ENCODE data around the gene PRLH. TPM values are rescaled to one million over a fixed set of nuclear protein-coding genes. Genes with fewer than 3 reads are reported as not detected.

PRLH gene
- total and polyA plus RNA-seq, 2 of the 13 experiments (the other 11 are each of a cell fraction or from before 2014, with no cell fraction given): not detected

- TF ChIP-seq ZNF772 (CRISPR knock-in tag; IDR thresholded peaks at IDR 0.05): peak; percentile 98
- peak; percentile 98 for TF ChIP-seq TBX2 (CRISPR knock-in tag; IDR thresholded peaks at IDR 0.05; ENCODE audit: borderline replicate concordance)
- peak; percentile 58 for TF ChIP-seq CEBPG (CRISPR knock-in tag; IDR thresholded peaks at IDR 0.05)
- TF ChIP-seq YEATS2 (CRISPR knock-in tag; IDR thresholded peaks at IDR 0.05; ENCODE audit: borderline replicate concordance): 0 out of 2 replicates have a peak, but pooled peaks have one; percentile 22
- TF ChIP-seq ZNF275 (CRISPR knock-in tag; IDR thresholded peaks at IDR 0.05; ENCODE audit: borderline replicate concordance): peak; percentile 94; the same call in 1 of the 2 replicates
- peak; percentile 96 for TF ChIP-seq ZEB1 (IDR thresholded peaks at IDR 0.05; ENCODE audit: insufficient replicate concordance, low read depth)
- peak; percentile 97 for TF ChIP-seq BCL6 (CRISPR knock-in tag; IDR thresholded peaks at IDR 0.05)
- peak; percentile 72; the same call in 1 of the 2 replicates for TF ChIP-seq SNAI1 (CRISPR knock-in tag; IDR thresholded peaks at IDR 0.05; ENCODE audit: borderline replicate concordance)
- TF ChIP-seq ARNTL (CRISPR knock-in tag; IDR thresholded peaks at IDR 0.05): peak; percentile 95
- peak; percentile 98 for TF ChIP-seq HNF4G (IDR thresholded peaks at IDR 0.05; ENCODE audit: borderline replicate concordance, low read depth, low read length)
- peak; percentile 99 for TF ChIP-seq HNF4G (CRISPR knock-in tag; IDR thresholded peaks at IDR 0.05; ENCODE audit: borderline replicate concordance, low read depth)
- TF ChIP-seq XRCC5 (optimal IDR thresholded peaks at IDR 0.05; ENCODE audit: low read length): peak; percentile 82
- peak; percentile 91 for TF ChIP-seq ISL2 (CRISPR knock-in tag; IDR thresholded peaks at IDR 0.05)
- peak; percentile 89 for TF ChIP-seq ELF1 (CRISPR knock-in tag; IDR thresholded peaks at IDR 0.05)
- TF ChIP-seq IRF1 (CRISPR knock-in tag; IDR thresholded peaks at IDR 0.05; ENCODE audit: low read depth): no peak
- peak; percentile 57; the same call in 1 of the 2 replicates for TF ChIP-seq NR0B2 (CRISPR knock-in tag; IDR thresholded peaks at IDR 0.05)
- TF ChIP-seq SALL1 (CRISPR knock-in tag; IDR thresholded peaks at IDR 0.05): peak; percentile 98
- peak; percentile 56 to 67; a peak in 1 of 4 replicates for TF ChIP-seq HMGXB4 (CRISPR knock-in tag; IDR thresholded peaks at IDR 0.05; ENCODE audit: borderline replicate concordance in 1 of 2, low read depth in 1 of 2)
- TF ChIP-seq ZSCAN9 (CRISPR knock-in tag; IDR thresholded peaks at IDR 0.05; ENCODE audit: borderline replicate concordance): peak; percentile 72; the same call in 1 of the 2 replicates
- no peak for TF ChIP-seq BCLAF1 (IDR thresholded peaks at IDR 0.05)
Measured at GRCh38 chr2:237585590-237586221, 19.3 kb downstream of the PRLH start (continued).
